ENCODE data around the gene KRTAP5-2. TPM values are rescaled to one million over a fixed set of nuclear protein-coding genes. Genes with fewer than 3 reads are reported as not detected.
"Not testable (repeated sequence)": the region's sequence is repeated elsewhere in the genome, so short reads cannot be mapped to it uniquely, and the experiment has no call there.

KRTAP5-2 gene
- total RNA-seq, 1 donor from 2014 or later, result not detected

DNA sequence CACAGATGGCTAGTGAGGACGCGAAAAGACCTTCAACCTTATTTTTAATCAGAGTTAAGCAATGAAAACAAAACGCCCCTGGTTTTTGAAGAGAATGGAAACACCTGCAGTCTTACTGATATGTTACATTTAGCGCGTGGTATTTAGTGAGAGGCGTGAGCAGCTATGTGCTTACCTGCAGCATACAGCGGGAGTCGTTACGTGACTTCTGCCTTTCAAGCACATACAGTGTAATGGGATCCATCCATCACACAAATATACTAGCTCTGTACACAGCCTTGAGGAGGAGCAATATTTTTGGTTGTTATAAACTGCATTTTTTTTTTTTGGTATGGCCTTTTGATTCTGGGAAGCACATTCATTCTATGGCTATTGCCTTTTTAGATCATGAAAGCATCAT, 5.5 kb downstream of the KRTAP5-2 start:
- no peak for DNase-seq (ENCODE audit: low spot score)

DNA sequence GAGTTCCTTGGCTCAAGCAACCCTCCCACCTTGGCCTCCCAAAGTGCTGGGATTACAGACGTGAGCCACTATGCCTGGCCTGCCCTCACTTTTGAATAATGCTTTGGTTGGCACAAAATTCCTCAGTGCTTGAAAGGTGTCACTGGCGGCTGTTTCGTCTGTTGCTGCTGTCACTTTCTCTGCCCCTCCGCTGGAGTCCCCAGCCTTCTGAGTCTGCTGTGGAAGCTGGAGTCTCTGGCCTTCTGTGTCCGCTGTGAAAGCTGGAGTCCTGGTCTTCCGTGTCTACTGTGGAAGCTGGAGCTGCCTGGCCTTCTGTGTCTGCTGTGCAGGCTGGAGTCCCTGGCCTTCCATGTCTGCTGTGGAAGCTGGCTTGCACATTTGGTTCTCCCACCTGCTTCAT, 8.1 kb downstream of the KRTAP5-2 start:
- no peak for DNase-seq (ENCODE audit: low spot score)

DNA sequence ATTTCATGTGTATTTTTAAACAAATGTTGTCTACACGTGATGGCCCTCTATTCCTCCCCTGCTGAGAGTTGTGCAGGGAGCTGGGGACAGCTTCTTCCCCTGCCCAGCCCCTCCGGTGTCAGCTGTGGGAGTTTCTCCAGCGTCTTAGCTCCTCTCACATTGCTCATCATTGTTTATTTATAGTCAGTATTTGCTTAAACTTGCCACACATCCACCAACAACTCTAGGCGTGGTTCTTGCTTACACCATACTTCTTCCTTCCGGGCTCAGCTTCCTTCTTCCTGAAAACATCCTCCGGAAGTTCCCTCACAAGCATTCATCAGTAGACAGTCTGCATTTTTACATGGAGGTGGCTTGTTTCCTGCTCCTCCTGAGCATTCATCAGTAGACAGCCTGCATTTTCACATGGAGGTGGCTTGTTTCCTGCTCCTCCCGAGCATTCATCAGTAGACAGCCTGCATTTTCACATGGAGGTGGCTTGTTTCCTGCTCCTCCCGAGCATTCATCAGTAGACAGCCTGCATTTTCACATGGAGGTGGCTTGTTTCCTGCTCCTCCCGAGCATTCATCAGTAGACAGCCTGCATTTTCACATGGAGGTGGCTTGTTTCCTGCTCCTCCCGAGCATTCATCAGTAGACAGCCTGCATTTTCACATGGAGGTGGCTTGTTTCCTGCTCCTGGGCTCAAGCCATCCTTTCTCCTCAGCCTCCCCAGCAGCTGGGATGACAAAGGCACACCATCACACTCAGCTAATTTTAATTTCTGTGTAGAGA, 8.7 kb downstream of the KRTAP5-2 start:
- not testable (repeated sequence) for DNase-seq (ENCODE audit: low spot score)

DNA sequence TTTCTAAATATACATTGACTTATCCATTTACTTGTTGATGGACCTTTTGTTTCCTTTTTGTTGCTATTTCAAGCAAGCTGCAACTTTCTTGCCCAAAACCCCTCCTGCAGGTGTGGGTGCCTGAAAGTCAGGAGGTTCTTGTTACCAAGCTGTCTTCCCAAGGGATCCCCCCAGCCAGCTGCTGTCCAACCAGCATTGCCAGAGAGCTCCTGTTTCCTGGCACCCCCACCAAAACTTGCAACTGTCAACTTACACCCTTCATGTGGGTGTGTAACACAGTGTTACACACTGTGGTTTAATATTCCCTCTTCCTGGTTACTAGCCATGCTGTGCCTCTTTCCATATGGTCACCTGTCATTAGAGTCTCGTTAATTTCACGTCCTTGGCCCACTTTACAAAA, 11.4 kb downstream of the KRTAP5-2 start:
- DNase-seq (ENCODE audit: low spot score), result no peak

DNA sequence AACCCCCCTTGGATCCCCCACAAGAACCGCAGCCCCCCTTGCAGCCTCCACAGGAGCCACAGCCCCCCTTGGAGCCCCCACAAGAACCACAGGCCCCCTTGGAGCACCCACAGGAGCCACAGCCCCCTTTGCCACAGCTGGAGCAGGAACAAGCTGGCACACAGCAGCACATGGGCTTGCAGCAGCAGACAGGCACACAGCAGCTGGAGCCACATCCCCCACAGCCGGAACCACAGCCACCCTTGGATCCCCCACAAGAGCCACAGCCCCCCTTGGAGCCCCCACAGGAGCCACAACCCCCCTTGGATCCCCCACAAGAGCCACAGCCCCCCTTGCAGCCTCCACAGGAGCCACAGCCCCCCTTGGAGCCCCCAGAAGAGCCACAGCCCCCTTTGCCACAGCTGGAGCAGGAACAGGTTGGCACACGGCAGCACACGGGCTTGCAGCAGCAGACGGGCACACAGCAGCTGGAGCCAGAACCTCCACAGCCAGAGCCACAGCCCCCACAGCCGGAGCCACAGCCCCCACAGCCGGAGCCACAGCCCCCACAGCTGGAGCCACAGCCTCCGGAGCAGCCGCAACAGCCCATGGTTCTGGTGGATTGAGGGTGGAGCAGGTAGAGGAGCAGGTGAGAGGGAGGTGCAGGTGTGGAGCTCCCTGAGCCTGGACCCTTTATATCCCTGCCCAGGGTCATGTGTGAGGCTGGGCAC, 13.3 kb downstream of the KRTAP5-2 start, which contains the start of gene KRTAP5-1:
Gene KRTAP5-1 (minus strand): TSS at position 623 of the 710 bp plus-strand sequence. CDS start 34 bp downstream, at position 589.
- not testable (repeated sequence) for DNase-seq (ENCODE audit: low spot score)

DNA sequence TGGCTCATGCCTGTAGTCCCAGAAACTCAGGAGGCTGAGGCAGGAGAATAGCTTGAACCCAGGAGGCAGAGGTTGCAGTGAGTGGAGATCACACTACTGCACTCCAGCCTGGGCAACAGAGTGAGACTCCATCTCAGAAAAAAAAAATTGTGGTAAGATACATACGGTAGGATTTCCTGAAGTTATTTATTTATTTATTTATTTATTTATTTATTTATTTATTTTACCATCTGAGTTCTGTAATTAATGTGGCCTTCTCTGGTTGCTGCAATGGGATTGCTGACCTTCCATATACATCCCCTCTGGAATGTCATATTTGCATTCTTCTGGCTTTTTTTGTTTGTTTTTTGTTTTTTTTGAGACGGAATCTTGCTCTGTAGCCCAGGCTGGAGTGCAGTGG, 15.2 kb downstream of the KRTAP5-2 start:
- not testable (repeated sequence) for DNase-seq (ENCODE audit: low spot score)

DNA sequence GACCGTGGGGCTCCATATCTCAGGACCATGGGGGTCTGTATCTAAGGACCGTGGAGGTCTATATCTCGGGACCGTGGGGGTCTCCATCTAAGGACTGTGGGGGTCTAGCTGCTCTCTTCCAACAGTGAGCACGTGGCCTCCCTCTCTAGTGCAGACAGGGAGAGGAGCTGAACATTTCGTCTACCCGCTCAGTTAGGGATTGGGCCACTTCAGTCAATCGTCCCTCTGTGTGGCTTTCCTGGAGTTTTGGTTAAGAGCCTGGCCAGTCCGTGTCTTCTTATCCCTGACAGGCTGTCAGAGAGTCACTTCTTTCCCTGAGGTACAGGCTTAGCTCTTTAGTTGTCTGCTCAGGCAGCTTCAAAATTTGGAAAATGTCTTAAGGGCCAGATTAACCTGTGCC, 16.1 kb downstream of the KRTAP5-2 start:
- DNase-seq (ENCODE audit: low spot score), result no peak

DNA sequence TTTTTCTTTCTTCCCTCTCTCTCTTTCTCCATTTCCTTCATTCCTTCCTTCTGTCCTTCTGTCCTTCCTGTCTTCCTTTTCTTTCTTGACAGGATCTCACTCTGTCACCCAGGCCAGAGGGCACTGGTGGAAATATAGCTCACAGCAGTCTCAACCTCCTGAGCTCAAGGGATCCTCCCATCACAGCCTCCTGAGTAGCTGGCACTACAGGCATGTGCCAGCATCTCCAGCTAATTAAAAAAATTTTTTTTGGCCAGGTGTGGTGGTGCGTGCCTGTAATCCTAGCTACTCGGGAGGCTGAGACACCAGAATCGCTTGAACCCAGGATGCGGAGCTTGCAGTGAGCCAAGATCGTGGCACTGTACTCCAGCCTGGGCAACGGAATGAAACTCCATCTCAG, 21.3 kb downstream of the KRTAP5-2 start:
- no peak for DNase-seq (ENCODE audit: low spot score)

DNA sequence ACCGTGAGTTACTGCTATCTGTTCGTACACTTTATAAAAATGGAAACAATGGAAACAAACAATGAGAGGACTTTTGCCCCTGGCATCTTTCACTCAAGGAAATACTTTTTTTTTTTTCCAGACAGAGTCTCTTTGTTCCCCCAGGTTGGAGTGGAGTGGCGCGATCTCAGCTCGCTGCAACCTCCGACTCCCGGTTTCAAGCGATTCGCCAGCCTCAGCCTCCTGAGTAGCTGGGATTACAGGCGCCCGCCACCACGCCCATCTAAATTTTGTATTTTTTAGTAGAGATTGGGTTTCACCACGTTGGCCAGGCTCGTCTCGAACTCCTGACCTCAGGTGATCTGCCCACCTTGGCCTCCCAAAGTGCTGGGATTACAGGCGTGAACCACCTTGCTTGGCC, 22.3 kb downstream of the KRTAP5-2 start:
- DNase-seq (ENCODE audit: low spot score), result not testable (repeated sequence)

DNA sequence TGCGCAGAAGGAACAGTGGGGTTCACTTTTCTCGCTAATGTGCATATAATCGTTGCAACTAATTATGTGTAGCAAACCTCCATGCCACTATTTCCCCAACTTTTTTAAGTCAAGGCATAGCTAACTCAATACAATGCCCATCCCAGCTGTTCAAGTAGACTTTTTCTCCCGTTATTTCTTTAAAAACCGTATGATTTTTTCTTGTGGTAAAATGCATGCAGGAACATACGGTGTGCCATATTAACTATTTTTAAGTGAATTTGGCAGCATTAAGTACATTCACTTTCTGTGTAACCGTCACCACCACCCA, 23.2 kb downstream of the KRTAP5-2 start:
- no peak for DNase-seq (ENCODE audit: low spot score)

DNA sequence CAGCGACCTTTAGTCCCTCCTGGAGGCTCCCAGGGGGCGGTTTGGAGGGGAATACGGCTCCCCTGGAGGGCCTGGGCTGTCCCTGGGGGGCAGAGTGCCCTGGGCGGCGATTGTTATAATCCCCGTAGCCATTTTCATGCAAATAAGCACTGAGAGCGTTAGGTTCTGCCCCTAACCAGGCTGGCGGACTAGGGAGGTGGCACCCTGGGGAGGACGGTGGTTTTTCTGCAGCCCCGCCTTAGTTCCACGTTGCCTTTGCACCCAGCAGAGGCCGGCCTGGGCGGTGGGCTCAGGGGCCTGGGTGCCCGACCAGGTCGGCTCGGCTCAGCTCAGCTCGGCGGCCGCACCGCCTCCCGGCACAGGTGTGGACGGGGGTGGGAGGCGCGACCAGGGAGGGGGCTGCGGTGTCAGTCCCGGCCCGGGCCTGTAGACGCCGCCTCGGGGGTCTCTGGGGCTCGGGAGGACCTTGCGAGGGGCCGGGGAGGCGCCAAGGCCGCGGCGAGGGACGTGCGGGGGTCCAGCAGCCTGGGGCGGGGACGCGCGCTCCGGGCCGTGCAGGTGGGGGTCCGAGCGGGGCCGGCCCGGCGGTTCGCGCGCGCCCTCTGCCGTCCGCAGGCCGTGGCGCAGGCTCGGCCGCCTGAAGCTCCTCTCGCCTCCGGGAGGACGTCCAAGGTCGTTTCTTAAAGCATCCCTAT, 23.7 kb downstream of the KRTAP5-2 start:
- DNase-seq (ENCODE audit: low spot score), result no peak

DNA sequence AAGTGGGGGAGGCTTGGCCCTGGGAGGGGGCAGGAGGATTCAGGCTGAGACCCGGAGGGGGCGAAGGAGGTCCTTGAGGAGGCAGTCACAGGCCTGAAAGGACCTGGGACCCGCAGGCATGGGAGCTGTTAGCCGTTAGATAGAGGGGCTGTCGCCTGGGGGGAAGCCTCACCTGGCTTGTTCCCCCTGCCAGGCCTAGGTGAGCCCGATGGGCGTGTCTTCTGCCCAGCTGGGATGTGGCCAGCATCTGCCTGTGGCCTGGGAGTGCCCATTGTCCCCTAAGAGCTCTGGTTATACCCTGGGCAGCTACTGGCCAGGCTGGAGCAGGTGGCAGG, 24.2 kb downstream of the KRTAP5-2 start:
- no peak for DNase-seq (ENCODE audit: low spot score)

DNA sequence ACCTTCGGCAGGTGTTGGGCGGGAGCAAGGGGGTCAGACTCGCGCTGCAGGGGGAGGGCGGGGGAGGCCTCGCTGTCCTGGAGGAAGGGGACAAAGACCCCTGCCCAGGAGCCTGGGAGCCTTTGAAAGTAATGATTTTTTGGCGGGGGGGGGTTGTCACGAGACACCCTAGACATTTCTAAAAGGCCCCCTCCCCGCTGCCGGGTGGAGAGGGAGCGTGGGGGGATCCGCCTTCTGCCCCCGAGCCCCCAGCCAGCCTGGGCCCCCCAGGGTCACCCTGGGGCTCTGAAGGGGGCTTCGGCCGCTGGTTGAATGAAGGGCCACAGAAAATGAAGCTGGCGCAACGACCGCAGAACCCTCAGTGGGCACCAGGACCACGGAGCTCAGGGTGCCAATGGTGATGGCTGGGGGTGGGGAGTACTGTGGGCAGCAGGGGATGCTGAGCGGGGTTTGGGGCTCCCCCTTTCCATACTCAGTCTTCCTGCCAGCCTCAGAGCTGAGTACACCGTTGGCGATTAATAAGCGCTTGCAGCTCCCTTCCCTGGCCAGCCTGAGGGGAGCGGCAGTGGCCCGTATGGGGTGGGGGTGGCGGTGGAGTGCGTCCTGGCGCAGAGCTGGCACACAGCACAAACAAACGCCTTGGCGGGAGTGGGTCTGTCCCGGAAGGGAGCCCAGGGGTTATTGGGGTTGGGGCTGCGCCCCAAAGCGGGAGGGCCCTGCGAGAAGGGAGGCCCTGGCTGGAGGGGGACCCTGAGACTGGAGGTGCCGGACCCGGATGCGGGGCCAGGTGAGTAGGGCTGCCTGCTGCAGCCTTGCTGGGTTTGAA, 24.8 kb downstream of the KRTAP5-2 start:
- DNase-seq (ENCODE audit: low spot score), result no peak

DNA sequence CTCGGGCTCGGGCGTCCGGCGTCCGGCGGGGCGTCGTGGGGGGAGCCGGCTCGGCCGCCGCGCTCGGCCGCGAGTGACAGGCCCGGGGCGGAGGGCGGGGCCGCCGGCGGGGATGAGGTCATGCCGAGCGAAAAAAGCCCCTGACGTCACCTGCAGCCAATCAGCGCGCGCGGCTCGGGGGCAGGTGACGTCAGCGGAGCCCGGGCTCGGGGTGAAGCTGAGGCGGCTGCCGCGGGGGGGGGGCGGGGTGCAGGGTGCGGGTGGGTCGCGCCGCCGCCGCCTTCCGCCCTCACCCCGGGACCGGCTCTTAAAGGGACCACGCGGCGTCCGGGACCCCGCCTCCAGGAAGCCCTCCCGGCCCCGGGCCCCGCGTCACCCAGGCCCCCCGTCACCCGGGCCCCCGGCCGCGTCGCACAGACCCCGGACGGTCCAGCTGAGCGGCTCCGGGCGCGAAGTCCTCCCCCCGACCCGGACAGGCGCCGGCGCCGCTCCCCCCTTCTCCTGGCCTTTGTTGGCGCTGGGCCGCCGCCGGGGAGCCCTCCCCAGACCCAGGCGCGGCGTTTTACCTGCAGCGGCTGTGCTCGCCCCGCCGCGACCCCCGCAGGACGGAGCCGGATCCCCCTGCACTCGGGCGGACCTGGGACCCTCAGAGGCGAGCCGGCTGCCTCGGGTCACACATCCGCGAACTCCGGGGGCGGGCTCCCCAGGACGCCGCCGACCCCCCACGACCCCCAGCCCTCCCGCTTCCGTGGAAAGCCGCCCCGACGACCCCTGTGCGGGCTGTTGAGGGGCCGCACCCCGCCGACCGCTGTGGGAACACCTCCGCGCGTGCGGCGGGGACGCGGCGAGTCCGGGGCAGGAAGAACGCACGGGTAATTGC, 25.7 kb downstream of the KRTAP5-2 start, which contains the start of gene DUSP8:
Gene DUSP8 (minus strand): TSS at position 75 of the 880 bp plus-strand sequence. CDS start 6,445 bp downstream, outside the sequence.
- DNase-seq (ENCODE audit: low spot score), result peak; percentile 97

DNA sequence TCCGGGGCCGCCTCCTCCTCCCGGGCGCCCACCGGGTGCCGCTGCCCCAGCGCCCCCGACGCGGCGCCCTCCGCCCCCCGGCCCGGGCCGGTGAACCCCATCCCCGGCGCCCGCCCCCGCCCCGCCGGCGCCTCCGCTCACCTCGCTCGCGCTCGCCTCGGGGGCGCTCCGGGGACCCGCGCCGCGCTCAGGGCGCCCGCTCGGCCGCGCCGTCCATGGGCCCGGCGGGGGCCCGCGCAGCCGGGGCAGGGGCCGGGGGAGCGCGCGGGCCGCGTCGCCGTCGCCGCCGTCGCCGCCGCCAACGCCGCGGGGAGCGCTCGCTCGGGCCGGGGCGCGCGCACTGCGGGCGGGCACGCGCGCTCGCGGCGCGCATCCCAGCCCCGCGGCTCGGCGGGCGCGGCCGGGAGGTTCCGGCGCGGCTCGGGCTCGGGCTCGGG, 26.3 kb downstream of the KRTAP5-2 start:
- DNase-seq (ENCODE audit: low spot score), result no peak

DNA sequence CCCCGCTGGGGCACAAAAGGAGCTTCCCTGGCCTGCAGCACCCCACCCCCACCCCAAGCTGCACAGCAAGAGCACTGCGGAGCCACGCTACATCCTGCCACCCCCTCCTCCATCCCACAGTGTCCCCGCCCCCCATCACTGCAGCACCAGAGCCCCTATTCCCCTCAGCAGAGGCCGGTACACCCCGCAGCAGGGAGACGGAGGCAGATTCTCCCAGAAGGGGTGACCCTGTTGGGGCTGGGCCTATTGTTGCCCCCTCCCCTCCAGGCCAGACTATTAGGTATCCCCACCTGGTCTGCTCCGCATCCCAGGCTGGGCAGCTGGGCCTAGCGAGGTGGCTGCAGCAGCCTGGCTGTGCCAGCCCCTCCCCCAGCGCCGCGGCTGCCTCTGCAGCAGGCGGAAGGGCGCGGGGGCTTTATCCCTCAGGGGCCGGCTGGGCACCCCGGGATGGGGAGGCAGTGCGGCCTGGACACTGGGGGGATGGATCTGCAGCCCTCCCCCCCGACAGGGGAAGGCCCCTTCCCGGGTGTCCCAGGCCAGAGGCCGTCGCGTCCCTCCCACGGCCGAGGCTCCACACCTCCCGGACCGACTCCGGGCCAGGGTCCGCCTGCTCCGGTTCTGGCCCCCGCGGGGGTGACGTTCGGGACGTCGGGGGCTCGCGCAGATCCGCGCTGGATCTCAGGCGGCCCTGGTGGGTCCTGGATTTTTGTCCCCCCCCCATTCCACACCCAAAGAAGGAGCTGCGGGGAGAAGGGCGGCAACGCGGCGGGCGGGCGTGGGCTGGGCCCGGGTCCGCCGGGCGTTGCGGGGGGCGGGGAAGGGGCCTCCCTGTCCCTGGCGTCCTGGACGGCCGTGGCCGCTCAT, 27.0 kb downstream of the KRTAP5-2 start:
- no peak for DNase-seq (ENCODE audit: low spot score)

DNA sequence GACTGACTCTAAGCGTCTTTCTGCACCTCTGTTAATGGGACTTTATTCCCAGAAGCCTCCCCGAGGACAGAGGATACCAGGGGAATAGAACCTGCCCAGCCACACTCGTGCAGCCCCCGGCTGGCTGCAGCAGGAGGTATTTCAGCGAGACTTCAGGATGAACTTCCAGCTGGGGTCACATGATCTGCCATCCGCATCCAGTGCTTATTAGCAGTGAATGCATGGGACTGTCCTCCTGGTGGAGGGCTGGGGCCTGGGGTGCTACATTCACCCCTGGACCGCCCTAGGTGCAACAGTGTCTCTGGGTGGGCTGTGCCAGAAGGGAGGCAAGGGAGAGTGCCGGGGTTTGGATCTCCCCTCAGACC, 27.6 kb downstream of the KRTAP5-2 start:
- DNase-seq (ENCODE audit: low spot score), result no peak

DNA sequence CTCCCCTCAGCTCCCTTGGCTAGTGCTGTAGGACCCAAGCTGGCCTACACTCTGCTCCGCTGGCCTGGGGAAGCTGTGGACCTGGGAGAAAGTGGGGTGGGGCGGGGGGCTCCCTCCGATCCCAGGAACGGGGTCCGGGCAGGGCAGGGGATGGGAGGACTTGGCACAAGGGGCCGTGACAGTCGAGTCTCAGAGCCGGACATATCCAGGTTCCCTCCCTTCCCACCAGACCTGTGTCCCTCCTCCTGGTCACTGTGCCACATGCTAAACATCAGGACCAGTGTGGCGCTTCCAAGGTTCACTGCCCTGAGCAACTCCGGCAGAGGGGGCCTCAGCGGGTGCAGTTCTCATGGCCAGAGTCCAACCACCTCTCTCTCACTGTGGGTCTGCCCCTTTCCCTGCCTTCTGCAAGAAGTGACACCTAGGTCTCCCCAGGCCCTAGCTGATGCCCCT, 28.1 kb downstream of the KRTAP5-2 start:
- no peak for DNase-seq (ENCODE audit: low spot score)

DNA sequence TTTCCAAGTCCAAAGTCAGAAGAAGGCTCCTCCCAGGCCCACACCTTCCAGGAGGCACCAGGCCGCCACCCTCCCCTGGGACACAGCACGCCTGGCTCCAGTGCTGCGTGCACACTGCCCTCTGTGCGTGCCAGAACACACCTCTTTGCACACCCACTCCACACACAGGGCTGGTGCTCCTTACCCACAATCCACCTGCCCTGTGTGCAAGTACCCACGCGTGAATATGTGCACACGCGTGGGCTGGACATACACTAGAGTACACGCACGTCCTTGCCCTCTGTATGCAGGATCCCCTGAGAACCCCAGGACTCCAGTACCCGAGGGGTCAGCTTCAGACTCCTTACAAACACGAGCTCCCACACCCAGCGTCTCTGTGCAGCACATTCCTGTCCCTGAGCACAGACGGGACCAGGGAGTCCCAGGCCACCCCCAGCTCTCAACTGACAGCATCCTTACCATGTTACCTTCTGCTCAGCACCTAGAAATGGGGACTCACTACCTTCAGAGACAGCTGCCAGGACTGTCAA, 28.8 kb downstream of the KRTAP5-2 start:
- no peak for DNase-seq (ENCODE audit: low spot score)
